NT2/D1 (cell line): ENCODE results near the gene ACOXL.

Experiments
- SUZ12 ChIP-seq: IDR thresholded peaks from 2 replicates; pipeline ENCODE4 v1.6.1; 2011; ENCODE audit not compliant: insufficient read length, insufficient read depth; ENCODE audit errors: extremely low read depth
- YY1 ChIP-seq: IDR thresholded peaks from 2 replicates; pipeline ENCODE4 v1.6.1; 2011; ENCODE audit not compliant: insufficient read length, insufficient read depth

DNA sequence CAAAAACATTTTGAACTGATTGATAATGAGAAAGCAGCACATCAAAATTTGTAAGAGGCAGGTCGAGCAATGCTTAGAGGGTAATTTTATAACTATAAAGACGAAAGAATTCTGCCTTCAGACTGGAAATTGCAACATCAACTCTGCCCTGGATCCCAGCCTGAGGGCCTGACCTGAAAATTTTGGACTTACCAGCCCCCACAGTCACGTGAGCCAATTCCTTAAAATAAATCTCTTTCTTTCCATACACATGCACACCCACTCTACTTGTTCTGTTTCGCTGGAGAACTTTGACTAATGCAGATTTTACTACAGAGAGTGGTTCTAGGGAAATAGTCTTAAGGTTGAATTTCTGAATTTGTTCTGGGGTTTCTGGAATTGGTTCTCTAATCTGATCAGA is 14.6 kb upstream of the ACOXL start:
- no peak for TF ChIP-seq YY1
- TF ChIP-seq SUZ12, result no peak
